HG02884 (cell line): ENCODE measurements around the gene RNF213.

Experiments used
- ATAC-seq: cut with Tn5 transposase; IDR thresholded peaks from one replicate; pipeline ENCODE4 v1.9.1; 2021; ENCODE audit warnings: mild to moderate bottlenecking, moderate library complexity; ENCODE audit not compliant: unreplicated experiment

The RNF213 gene

DNA sequence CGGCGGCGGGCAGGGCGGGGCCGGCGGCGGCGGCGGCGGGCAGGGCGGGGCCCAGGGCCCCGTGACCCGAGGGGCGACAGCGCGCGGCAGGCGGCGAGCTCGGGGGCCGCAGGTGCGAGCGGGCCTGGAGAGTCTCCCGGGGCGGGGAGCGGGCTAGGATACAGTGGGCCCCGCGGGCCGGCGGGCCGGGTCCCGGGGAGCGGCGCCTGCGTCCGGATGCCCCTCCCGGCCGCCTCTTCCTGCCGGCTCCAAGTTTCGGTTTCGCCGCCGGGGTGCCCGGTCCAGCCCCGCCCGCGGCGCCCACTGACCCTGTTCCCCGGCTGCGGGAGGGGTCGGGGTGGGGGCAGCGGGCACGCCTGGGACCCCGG, at the start of gene RNF213:
Gene RNF213 (plus strand): TSS at position 62 of the 368 bp plus-strand sequence. CDS start 2,830 bp downstream, outside the sequence.
- ATAC-seq: no peak

GRCh38 chr17:80212109-80212508, 48.5 kb upstream of the RNF213 start:
- no peak for ATAC-seq

GRCh38 chr17:80212511-80212910, 48.1 kb upstream of the RNF213 start:
- ATAC-seq: no peak

- no peak for ATAC-seq
These were observed 47.5 kb upstream of the RNF213 start for GRCh38 chr17:80212962-80213642.

DNA sequence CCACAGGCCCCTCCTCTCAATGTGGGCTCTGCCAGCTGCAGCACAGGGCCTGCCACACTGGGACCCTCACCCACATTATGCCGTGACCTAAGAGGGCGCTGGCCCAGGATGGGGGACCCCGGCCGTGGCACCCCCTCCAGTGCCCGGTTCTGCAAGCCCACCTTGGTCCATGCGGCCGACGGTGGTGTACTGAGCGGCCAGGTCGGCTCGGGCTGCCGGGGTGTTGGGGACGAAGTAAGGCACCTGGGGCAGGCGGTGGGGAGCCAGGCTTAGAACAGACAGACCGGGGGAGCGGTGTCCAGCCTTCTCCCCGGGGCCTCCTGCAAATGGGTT, 47.0 kb upstream of the RNF213 start:
- no peak for ATAC-seq

DNA sequence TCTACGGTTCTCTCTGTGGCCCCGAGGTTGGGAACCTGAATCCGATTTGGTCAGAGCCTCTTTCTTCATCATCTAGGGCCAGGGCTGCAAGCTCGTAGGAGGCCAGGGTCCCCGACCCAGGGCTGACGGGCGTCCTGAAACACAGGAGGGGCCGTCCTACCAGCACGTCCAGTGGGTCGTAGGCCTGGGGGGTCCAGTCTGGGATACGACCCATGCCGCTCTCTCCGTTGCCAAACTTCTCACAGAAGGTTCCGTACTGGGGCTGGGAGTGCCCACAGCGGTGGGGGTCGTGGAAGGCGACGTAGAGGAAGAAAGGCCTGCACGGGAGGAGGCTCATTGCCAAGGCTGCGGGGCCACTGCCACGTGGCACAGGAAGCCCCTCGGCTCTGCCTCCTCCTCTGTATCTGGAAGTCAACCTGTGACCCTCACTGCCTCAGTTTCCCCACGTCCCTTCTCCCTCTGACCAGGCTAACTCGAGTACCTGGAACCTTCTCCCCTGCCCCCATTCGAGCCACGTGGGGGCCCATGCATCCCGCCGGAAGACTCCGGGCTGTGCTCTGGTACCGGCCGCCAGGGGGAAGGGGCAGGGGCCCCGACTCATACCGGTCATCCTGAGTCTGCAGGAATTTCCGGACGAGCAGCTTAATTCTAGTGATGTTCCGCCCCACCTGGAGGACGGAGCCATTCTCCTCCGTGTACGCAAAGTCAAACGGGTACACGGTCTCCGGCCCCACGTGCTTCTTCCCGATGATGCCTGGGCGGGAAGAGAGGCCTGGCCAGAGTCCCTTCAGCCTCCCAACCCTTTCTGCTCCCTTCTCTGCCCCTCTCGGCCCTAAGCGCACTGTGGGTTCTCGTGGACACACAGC, 46.4 kb upstream of the RNF213 start:
- ATAC-seq: no peak

- no peak for ATAC-seq
These were observed 45.8 kb upstream of the RNF213 start for GRCh38 chr17:80214878-80215210.

- ATAC-seq: no peak
These were observed 43.9 kb upstream of the RNF213 start for GRCh38 chr17:80216473-80217456.

GRCh38 chr17:80217703-80218362, 42.8 kb upstream of the RNF213 start:
- ATAC-seq: no peak

DNA sequence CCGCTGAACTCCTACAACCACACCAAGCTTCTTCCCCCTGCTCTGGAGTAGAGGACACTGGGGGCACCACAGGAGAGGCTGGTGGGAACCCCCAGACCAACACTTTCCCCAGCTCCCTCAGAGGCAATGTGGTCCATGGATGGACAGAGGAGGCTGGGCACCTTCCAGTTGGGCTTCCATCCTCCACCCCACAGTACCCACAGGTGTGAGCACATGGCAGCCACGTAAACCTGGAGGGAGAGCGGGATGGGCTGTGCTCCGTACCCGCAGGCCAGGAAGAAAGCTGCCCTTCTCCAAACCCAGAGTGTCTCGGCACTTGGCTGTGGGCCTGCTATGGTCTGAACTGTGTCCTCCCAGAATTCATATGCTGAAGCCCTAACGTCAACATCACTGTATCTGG, 42.3 kb upstream of the RNF213 start:
- no peak for ATAC-seq

DNA sequence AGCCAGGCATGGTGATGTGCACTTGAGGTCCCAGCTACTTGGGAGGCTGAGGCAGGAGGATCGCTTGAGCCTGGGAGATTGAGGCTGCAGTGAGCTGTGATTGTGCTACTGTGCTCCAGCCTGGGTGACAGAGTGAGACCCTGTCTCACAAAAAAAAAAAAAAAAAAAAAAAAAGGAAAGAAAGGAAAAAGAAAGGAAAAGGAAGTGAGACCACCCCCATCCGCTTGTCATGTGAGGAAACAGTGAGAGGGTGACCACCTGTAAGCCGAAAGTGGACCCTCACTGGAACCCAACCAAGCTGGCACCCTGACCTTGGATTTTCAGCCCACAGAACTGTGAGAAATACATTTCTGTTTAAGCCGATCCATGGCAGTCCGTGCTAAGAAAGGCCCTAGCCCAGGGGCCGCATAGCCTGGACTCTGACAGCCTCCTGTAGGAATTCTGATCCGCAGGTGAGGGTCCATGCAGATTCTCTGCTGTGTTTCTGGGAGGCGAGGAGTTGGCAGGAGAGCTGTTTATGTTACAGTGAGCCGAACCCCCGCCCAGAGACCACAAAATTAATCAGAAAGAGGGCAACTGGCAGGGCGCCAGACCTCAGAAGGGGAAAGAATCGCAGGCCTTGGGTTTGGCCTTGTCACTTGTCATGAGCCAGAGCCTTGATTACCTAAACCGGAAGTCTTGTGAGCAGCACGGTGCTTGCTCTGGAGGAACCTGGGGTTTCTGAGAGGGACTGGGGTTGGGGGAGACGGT, 41.5 kb upstream of the RNF213 start:
- no peak for ATAC-seq

- ATAC-seq: no peak
These were observed 40.9 kb upstream of the RNF213 start for GRCh38 chr17:80219763-80220053.

DNA sequence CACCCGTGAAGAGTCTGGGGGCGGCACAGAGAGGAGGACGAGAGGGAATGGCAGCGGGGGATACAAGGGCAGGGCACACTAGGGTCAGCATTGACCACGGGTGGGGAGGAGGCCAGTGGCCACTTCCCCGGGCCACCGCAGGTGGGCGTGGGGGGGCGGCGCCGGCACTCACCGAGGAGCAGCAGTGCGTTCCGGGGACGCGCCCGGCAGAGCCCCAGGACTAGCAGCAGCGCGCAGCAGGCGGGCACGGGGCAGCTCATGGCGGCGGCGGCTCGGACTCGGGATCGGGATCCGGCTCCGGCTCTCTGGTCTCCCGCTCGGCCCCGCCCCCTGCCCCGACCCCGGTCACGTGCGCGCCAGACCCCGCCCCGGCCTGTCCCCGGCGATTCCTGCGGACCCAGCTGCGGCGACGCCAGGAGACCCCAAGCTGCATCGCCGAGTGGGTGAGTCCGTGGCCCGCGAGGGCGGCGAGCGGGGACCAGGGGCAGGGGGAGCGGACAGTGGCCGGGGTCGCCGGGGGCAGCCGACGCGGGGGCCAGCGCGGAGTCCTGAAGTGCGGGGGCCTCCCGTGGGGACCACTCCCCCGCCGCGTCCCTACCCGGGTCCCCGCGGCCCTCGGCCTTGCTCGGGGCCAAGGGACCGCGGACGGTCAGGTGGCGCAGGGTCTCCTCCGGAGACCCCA, 40.5 kb upstream of the RNF213 start, which contains the start of the genes SGSH and SLC26A11:
Gene SGSH (minus strand): TSS at position 280 of the 682 bp plus-strand sequence. CDS start 20 bp downstream, at position 260.
Gene SLC26A11 (plus strand): TSS at position 374 of the 682 bp plus-strand sequence. CDS start 1,134 bp downstream, outside the sequence.
- no peak for ATAC-seq

- ATAC-seq: no peak
These were observed 39.9 kb upstream of the RNF213 start for GRCh38 chr17:80220736-80221215.

- ATAC-seq: no peak
These were observed 39.1 kb upstream of the RNF213 start for GRCh38 chr17:80221351-80222105.

- no peak for ATAC-seq
These were observed 38.1 kb upstream of the RNF213 start for GRCh38 chr17:80222376-80223141.

GRCh38 chr17:80223142-80223815, 37.4 kb upstream of the RNF213 start:
- no peak for ATAC-seq
